Uterus (tissue), 4 donors: ENCODE results near the gene PAQR4. TPM values are rescaled to one million over a fixed set of nuclear protein-coding genes. Genes with fewer than 3 reads are reported as not detected.

ENCODE experiments used
- DNase-seq, 2 donors: peaks; one replicate each; pipeline ENCODE4 v3.0.0-alpha.2; 2019 to 2020
- H3K27ac ChIP-seq, 2 donors: fragments of 200-600 bp; sonication (generic); 1 replicate in 1 of 2; 2 replicates in 1 of 2; pipeline ENCODE4 v1.5.1; 2016 to 2018
- H3K27me3 ChIP-seq, 2 donors: fragments of 200-600 bp; sonication (generic); one replicate each; pipeline ENCODE4 v1.5.1; 2018 to 2019; ENCODE audit warnings: control low read depth in 1 of 2
- H3K36me3 ChIP-seq, 2 donors: fragments of 200-600 bp; sonication (generic); one replicate each; pipeline ENCODE4 v1.5.1; 2019; ENCODE audit warnings: control low read depth in 1 of 2
- H3K4me1 ChIP-seq, 2 donors: fragments of 200-600 bp; sonication (generic); one replicate each; pipeline ENCODE4 v1.5.1; 2018 to 2019; ENCODE audit warnings: control low read depth in 1 of 2
- H3K4me3 ChIP-seq, 2 donors: fragments of 200-600 bp; sonication (generic); 1 replicate in 1 of 2; 2 replicates in 1 of 2; pipeline ENCODE4 v1.5.1; 2018 to 2019; ENCODE audit warnings: mild to moderate bottlenecking in 1 of 2
- H3K9me3 ChIP-seq, 2 donors: fragments of 200-600 bp; sonication (generic); one replicate each; pipeline ENCODE4 v1.5.1; 2019; ENCODE audit warnings: control low read depth in 1 of 2
- CTCF ChIP-seq, 4 experiments: fragments of 200-600 bp in 2 of 4; fragments of 450-650 bp in 2 of 4; sonication (generic) in 2 of 4; IDR thresholded peaks; one replicate each; pipeline ENCODE4 v1.5.1; 2016 to 2019; ENCODE audit warnings: antibody characterized with exemption in 4 of 4, mild to moderate bottlenecking in 2 of 4, moderate library complexity in 1 of 4
- POLR2A ChIP-seq, 2 donors: fragments of 450-650 bp; IDR thresholded peaks; one replicate each; pipeline ENCODE4 v1.6.1; 2016; ENCODE audit warnings: antibody characterized with exemption in 2 of 2, mild to moderate bottlenecking in 1 of 2, moderate library complexity in 1 of 2
- intact Hi-C: fragments of 100-400 bp; cut with DNase I; formaldehyde crosslinking; loops from one replicate; pipeline ENCODE4 v1.15.1; 2023; ENCODE audit warnings: low total_unique reads
- total RNA-seq, 4 donors: library from RNA; depleted of rRNA in 3 of 4; stranded (reverse); fragments of >200 nt in 3 of 4; gene quantifications; one replicate each; pipeline versions ENCODE4 v1.1.0 to v1.2.4, GENCODE V29; 2014 to 2023
- donor health status: DM: yes; HTN: yes; CAD: no.

The PAQR4 gene
- total RNA-seq, 4 donors from 2014 or later, result 0.26 to 4.8 (median 2.5) TPM

DNA sequence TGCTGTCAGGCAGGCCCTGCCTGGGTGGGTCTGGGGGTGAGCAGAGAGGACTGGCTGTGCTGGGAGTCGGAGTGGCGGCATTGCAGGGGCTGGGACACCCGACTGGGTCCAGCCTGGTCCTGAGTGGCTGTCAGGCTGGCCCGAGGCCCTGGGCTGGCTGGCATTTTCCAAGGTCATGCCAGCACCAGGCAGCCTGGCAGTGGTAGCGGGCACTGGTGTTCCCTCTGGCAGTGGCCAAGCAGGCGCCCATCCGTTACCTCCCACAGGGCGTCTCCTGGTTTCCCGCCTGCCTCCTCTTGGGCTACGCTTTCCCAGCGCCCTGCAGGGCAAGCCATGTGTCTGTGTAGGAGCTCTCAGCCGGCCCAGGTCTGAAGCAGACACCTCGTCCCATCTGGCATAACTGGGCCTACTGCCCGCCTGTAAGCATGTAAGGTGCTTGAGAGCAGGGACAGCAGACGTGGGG lies 16.8 kb downstream of the PAQR4 start:
- intact Hi-C loops, result no loop called here
- H3K27ac ChIP-seq, result no peak overlapping the region
- no peaks in the 10 kb centered on the region for H3K36me3 ChIP-seq
- TF ChIP-seq CTCF (IDR thresholded peaks at IDR 0.05) (no peak), POLR2A (IDR thresholded peaks at IDR 0.05) (no peak)
- no peak overlapping the region for H3K4me3 ChIP-seq
- H3K4me1 ChIP-seq, result peaks cover 0 to 6% of the 10 kb centered on the region in 2 donors
- no peaks in the 10 kb centered on the region for H3K27me3 ChIP-seq
- H3K9me3 ChIP-seq, result no peaks in the 10 kb centered on the region
- DNase-seq, result no peak

DNA sequence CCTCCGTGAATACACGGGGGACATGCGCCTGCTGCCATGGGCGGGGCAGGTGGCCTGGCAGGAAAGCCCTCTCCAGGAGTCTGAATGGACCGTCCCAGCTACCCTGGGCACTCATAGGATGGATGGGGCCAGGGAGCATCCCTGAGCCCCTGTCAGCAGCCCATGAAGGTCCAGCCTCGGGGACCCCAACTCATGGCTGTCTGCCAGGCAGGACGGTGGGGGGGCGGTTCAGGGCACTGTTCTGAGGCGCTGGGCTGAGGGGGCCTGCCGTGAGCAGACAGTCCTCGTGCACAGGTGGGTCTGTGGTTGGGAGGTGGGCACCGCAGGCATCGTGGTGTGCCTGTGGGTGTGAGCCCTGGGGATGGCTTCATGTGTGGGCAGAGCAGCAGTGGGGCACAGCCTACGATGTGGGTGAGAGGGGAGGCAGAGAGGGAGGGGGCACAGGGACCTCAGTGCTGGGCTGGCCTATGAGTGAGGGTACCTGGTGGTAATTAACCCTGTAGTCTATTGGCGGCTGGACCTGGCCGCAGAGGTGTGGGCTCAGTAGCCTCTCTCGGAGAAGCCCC lies 17.6 kb downstream of the PAQR4 start:
- Histone ChIP-seq H3K4me3 (no peak overlapping the region), H3K9me3 (no peaks in the 10 kb centered on the region), H3K4me1 (peaks cover 0 to 6% of the 10 kb centered on the region in 2 donors), H3K36me3 (no peaks in the 10 kb centered on the region), H3K27me3 (no peaks in the 10 kb centered on the region), H3K27ac (no peak overlapping the region)
- TF ChIP-seq CTCF (IDR thresholded peaks at IDR 0.05) (no peak), POLR2A (IDR thresholded peaks at IDR 0.05) (no peak)
- DNase-seq, result no peak
- intact Hi-C loops, result no loop called here

- H3K27ac ChIP-seq, result no peak overlapping the region
- H3K36me3 ChIP-seq, result no peaks in the 10 kb centered on the region
- no peaks in the 10 kb centered on the region for H3K27me3 ChIP-seq
- TF ChIP-seq CTCF (IDR thresholded peaks at IDR 0.05) (no peak), POLR2A (IDR thresholded peaks at IDR 0.05) (no peak)
- no peaks in the 10 kb centered on the region for H3K9me3 ChIP-seq
- no peak for DNase-seq
- no peak overlapping the region for H3K4me3 ChIP-seq
- intact Hi-C loops, result no loop called here
- peaks cover 0 to 6% of the 10 kb centered on the region in 2 donors for H3K4me1 ChIP-seq
These were observed 18.1 kb downstream of the PAQR4 start for GRCh38 chr16:2987286-2987685.

- Histone ChIP-seq H3K4me1 (peaks cover 0 to 6% of the 10 kb centered on the region in 2 donors), H3K27me3 (no peaks in the 10 kb centered on the region), H3K4me3 (no peak overlapping the region), H3K36me3 (no peaks in the 10 kb centered on the region), H3K27ac (no peak overlapping the region), H3K9me3 (no peaks in the 10 kb centered on the region)
- intact Hi-C loops, result no loop called here
- TF ChIP-seq CTCF (IDR thresholded peaks at IDR 0.05), result no peak
- no peak for TF ChIP-seq POLR2A (IDR thresholded peaks at IDR 0.05)
- DNase-seq, result no peak
These were observed 18.7 kb downstream of the PAQR4 start for GRCh38 chr16:2987833-2988232.

- H3K27ac ChIP-seq, result no peak overlapping the region
- TF ChIP-seq CTCF (IDR thresholded peaks at IDR 0.05), result no peak
- no peak for TF ChIP-seq POLR2A (IDR thresholded peaks at IDR 0.05)
- peaks cover 0 to 3% of the 10 kb centered on the region in 2 donors for H3K4me1 ChIP-seq
- H3K27me3 ChIP-seq, result no peaks in the 10 kb centered on the region
- H3K4me3 ChIP-seq, result no peak overlapping the region
- no peaks in the 10 kb centered on the region for H3K36me3 ChIP-seq
- intact Hi-C loops, result no loop called here
- no peaks in the 10 kb centered on the region for H3K9me3 ChIP-seq
- no peak for DNase-seq
These were observed 19.5 kb downstream of the PAQR4 start for GRCh38 chr16:2988590-2989099.
